Fibroblast of mammary gland (primary cell): ENCODE data around the gene ARHGAP19.
A peak's percentile ranks its signal among the peaks of the same experiment; 100 is the strongest.

Source experiments
- DNase-seq: peaks from one replicate; pipeline ENCODE4 v3.0.0-alpha.2; 2010; ENCODE audit warnings: low read depth
- H3K4me3 ChIP-seq: 2 replicates; pipeline ENCODE4 v1.5.1; 2011; ENCODE audit warnings: low read depth, mild to moderate bottlenecking, low read length, moderate library complexity; ENCODE audit not compliant: control insufficient read depth
- CTCF ChIP-seq: conservative IDR thresholded peaks from 2 replicates; pipeline ENCODE4 v1.5.1; 2011; ENCODE audit warnings: low read depth, low read length, inconsistent platforms; ENCODE audit not compliant: control insufficient read depth, insufficient read depth

Gene ARHGAP19

GRCh38 chr10:97207756-97208346, 84.6 kb downstream of the ARHGAP19 start:
- H3K4me3 ChIP-seq, result no peak overlapping the region
- no peak for DNase-seq
- TF ChIP-seq CTCF, result no peak

- TF ChIP-seq CTCF, result no peak
- H3K4me3 ChIP-seq, result no peak overlapping the region
- no peak for DNase-seq
These were observed 85.3 kb downstream of the ARHGAP19 start for GRCh38 chr10:97207131-97207530.

- DNase-seq, result no peak
- TF ChIP-seq CTCF, result no peak
- no peak overlapping the region for H3K4me3 ChIP-seq
These were observed 87.4 kb downstream of the ARHGAP19 start for GRCh38 chr10:97204826-97205679.

GRCh38 chr10:97203220-97203619, 89.2 kb downstream of the ARHGAP19 start:
- TF ChIP-seq CTCF, result no peak
- H3K4me3 ChIP-seq, result no peak overlapping the region
- DNase-seq, result no peak

- no peak for DNase-seq
- H3K4me3 ChIP-seq, result no peak overlapping the region
- no peak for TF ChIP-seq CTCF
These were observed 91.8 kb downstream of the ARHGAP19 start for GRCh38 chr10:97200616-97201015.

GRCh38 chr10:97199152-97199551, 93.3 kb downstream of the ARHGAP19 start:
- TF ChIP-seq CTCF, result no peak
- DNase-seq, result no peak
- H3K4me3 ChIP-seq, result no peak overlapping the region

GRCh38 chr10:97197030-97197500, 95.4 kb downstream of the ARHGAP19 start:
- peak; percentile 4 for DNase-seq
- TF ChIP-seq CTCF, result no peak
- no peak overlapping the region for H3K4me3 ChIP-seq
